ENCODE measurements around the gene ERC2.

The ERC2 gene

GRCh38 chr3:55790596-55791350, 677.5 kb downstream of the ERC2 start:
- no peak for DNase-seq (ENCODE audit: low read depth)

- no peak for DNase-seq (ENCODE audit: low read depth)
Observed at GRCh38 chr3:55789516-55789915, 678.8 kb downstream of the ERC2 start.

- DNase-seq (ENCODE audit: low read depth) = no peak
Observed at GRCh38 chr3:55782807-55783206, 685.5 kb downstream of the ERC2 start.

GRCh38 chr3:55782351-55782750, 685.9 kb downstream of the ERC2 start:
- no peak for DNase-seq (ENCODE audit: low read depth)

GRCh38 chr3:55780913-55781312, 687.4 kb downstream of the ERC2 start:
- no peak for DNase-seq (ENCODE audit: low read depth)

- DNase-seq (ENCODE audit: low read depth) = no peak
Observed at GRCh38 chr3:55779543-55779942, 688.7 kb downstream of the ERC2 start.

GRCh38 chr3:55775366-55776154, 692.7 kb downstream of the ERC2 start:
- DNase-seq (ENCODE audit: low read depth) = no peak

- no peak for DNase-seq (ENCODE audit: low read depth)
Observed at GRCh38 chr3:55774856-55775255, 693.4 kb downstream of the ERC2 start.

- no peak for DNase-seq (ENCODE audit: low read depth)
Observed at GRCh38 chr3:55771503-55771902, 696.8 kb downstream of the ERC2 start.

GRCh38 chr3:55770077-55770476, 698.2 kb downstream of the ERC2 start:
- DNase-seq (ENCODE audit: low read depth) = no peak

GRCh38 chr3:55766753-55767152, 701.5 kb downstream of the ERC2 start:
- no peak for DNase-seq (ENCODE audit: low read depth)

GRCh38 chr3:55765906-55766701, 702.2 kb downstream of the ERC2 start:
- DNase-seq (ENCODE audit: low read depth) = no peak

- no peak for DNase-seq (ENCODE audit: low read depth)
Observed at GRCh38 chr3:55765398-55765797, 702.9 kb downstream of the ERC2 start.

- DNase-seq (ENCODE audit: low read depth) = no peak
Observed at GRCh38 chr3:55756976-55757375, 711.3 kb downstream of the ERC2 start.

GRCh38 chr3:55755516-55756205, 712.6 kb downstream of the ERC2 start:
- no peak for DNase-seq (ENCODE audit: low read depth)

- no peak for DNase-seq (ENCODE audit: low read depth)
Observed at GRCh38 chr3:55752911-55753310, 715.4 kb downstream of the ERC2 start.

GRCh38 chr3:55751730-55752129, 716.5 kb downstream of the ERC2 start:
- DNase-seq (ENCODE audit: low read depth) = no peak

- DNase-seq (ENCODE audit: low read depth) = no peak
Observed at GRCh38 chr3:55750525-55750924, 717.7 kb downstream of the ERC2 start.

GRCh38 chr3:55749036-55749435, 719.2 kb downstream of the ERC2 start:
- no peak for DNase-seq (ENCODE audit: low read depth)

- DNase-seq (ENCODE audit: low read depth) = no peak
Observed at GRCh38 chr3:55746808-55747413, 721.4 kb downstream of the ERC2 start.

GRCh38 chr3:55742832-55743136, 725.5 kb downstream of the ERC2 start:
- DNase-seq (ENCODE audit: low read depth) = no peak

All from activated T-cell treated with anti-CD3 and anti-CD28 coated beads for 24 hours (primary cell).